SK-N-SH treated with all-trans-retinoic acid at 6 μM for 48 hours (cell line): ENCODE data around the gene MAML2.

Experiments used
- ZNF8 ChIP-seq: fragments of 450-650 bp; formaldehyde crosslinking; IDR thresholded peaks from 2 replicates; pipeline ENCODE4 v1.5.0; 2020; ENCODE audit warnings: mild to moderate bottlenecking, moderate library complexity
- TF ChIP-seq, protein P1 (sequence below): fragments of 250-450 bp; sonication (Bioruptor Pico); IDR thresholded peaks from 2 replicates; pipeline ENCODE4 v1.8.0; 2020; ENCODE audit warnings: mild to moderate bottlenecking, moderate library complexity, borderline replicate concordance

GRCh38 chr11:96361778-96362177, 18.8 kb upstream of the MAML2 start:
- TF ChIP-seq, protein P1, sequence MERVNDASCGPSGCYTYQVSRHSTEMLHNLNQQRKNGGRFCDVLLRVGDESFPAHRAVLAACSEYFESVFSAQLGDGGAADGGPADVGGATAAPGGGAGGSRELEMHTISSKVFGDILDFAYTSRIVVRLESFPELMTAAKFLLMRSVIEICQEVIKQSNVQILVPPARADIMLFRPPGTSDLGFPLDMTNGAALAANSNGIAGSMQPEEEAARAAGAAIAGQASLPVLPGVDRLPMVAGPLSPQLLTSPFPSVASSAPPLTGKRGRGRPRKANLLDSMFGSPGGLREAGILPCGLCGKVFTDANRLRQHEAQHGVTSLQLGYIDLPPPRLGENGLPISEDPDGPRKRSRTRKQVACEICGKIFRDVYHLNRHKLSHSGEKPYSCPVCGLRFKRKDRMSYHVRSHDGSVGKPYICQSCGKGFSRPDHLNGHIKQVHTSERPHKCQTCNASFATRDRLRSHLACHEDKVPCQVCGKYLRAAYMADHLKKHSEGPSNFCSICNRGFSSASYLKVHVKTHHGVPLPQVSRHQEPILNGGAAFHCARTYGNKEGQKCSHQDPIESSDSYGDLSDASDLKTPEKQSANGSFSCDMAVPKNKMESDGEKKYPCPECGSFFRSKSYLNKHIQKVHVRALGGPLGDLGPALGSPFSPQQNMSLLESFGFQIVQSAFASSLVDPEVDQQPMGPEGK (CRISPR knock-in tag): no peak
- no peak for TF ChIP-seq ZNF8
